ENCODE data around the gene BLVRB.

DNA sequence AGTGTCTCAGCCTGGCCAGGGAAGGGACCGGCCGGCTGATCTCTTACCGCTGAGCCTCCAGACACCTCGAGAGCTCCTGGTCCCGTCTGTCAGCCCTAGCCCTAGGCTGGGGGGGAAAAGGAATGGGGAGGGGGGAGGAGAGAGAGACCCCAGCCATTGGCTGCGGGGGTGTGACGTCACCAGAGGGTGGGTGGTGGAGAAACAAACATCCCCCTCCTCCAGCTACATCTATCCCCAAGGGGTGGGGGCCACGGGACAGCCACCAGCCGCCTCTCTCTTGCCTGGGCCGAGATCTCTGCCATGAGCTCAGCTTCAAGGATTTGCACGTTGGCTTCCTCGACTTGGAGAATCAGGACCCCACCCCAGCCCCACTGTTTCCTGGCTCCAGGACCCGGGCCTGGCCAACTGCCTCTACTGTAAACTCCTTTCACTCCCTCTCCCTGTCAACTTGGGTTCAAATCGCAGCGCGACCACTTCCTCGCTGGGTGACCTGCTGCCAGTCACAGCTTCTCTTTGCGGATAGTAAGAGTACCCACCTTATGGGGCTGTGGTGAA is 52.2 kb downstream of the BLVRB start, which contains the start of gene PRX:
- TF ChIP-seq RAD21 (conservative IDR thresholded peaks at IDR 0.05 in 1 of 2, IDR thresholded peaks at IDR 0.05 in 1 of 2): no peak
- TF ChIP-seq JUNB (IDR thresholded peaks at IDR 0.05): no peak
- TF ChIP-seq NR3C1 (IDR thresholded peaks at IDR 0.05): no peak
- no peak for TF ChIP-seq PHF8 (IDR thresholded peaks at IDR 0.05; ENCODE audit: borderline replicate concordance, low read depth)
- no peak for TF ChIP-seq JUN (IDR thresholded peaks at IDR 0.05)
- TF ChIP-seq, protein P1, sequence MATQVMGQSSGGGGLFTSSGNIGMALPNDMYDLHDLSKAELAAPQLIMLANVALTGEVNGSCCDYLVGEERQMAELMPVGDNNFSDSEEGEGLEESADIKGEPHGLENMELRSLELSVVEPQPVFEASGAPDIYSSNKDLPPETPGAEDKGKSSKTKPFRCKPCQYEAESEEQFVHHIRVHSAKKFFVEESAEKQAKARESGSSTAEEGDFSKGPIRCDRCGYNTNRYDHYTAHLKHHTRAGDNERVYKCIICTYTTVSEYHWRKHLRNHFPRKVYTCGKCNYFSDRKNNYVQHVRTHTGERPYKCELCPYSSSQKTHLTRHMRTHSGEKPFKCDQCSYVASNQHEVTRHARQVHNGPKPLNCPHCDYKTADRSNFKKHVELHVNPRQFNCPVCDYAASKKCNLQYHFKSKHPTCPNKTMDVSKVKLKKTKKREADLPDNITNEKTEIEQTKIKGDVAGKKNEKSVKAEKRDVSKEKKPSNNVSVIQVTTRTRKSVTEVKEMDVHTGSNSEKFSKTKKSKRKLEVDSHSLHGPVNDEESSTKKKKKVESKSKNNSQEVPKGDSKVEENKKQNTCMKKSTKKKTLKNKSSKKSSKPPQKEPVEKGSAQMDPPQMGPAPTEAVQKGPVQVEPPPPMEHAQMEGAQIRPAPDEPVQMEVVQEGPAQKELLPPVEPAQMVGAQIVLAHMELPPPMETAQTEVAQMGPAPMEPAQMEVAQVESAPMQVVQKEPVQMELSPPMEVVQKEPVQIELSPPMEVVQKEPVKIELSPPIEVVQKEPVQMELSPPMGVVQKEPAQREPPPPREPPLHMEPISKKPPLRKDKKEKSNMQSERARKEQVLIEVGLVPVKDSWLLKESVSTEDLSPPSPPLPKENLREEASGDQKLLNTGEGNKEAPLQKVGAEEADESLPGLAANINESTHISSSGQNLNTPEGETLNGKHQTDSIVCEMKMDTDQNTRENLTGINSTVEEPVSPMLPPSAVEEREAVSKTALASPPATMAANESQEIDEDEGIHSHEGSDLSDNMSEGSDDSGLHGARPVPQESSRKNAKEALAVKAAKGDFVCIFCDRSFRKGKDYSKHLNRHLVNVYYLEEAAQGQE (IDR thresholded peaks at IDR 0.05): no peak
- TF ChIP-seq, protein P2, sequence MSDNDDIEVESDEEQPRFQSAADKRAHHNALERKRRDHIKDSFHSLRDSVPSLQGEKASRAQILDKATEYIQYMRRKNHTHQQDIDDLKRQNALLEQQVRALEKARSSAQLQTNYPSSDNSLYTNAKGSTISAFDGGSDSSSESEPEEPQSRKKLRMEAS (IDR thresholded peaks at IDR 0.05): no peak
- no peak for TF ChIP-seq POLR2A (IDR thresholded peaks at IDR 0.05; ENCODE audit: low read length)
- TF ChIP-seq, protein P3, sequence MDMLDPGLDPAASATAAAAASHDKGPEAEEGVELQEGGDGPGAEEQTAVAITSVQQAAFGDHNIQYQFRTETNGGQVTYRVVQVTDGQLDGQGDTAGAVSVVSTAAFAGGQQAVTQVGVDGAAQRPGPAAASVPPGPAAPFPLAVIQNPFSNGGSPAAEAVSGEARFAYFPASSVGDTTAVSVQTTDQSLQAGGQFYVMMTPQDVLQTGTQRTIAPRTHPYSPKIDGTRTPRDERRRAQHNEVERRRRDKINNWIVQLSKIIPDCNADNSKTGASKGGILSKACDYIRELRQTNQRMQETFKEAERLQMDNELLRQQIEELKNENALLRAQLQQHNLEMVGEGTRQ (IDR thresholded peaks at IDR 0.05): no peak

All from A549 (cell line).